Heart left ventricle (tissue), 13 donors: ENCODE measurements around the gene CPEB4.

Source experiments
- POLR2A ChIP-seq, 2 donors: fragments of 450-650 bp; IDR thresholded peaks; one replicate each; pipeline ENCODE4 v1.6.1; 2017; ENCODE audit warnings: antibody characterized with exemption in 2 of 2, mild to moderate bottlenecking in 2 of 2, moderate library complexity in 2 of 2
- TF ChIP-seq, protein P1 (sequence below), 12 donors: fragments of 200-600 bp; sonication (generic) in 4 of 12; IDR thresholded peaks; one replicate each; pipeline versions ENCODE4 v1.5.0 to v1.8.0; 2018 to 2022; ENCODE audit warnings: antibody characterized with exemption in 12 of 12, mild to moderate bottlenecking in 5 of 12
- donor health status: ischemic (EF 13 %, LVEDD 7.1; RV severe dilation, severe dysfunction).
- donor health status: DM: no; HTN: yes; CAD: no.
- donor health status: DM: no; HTN: no; CAD: no.
- donor health status: ischemic (EF 25% LVEDD 6.9; RV normal size, moderate dysfunction).
- donor health status: ischemic (EF 25% LVEDD 5.7; RV mildly dilated, moderate dysfunction).
- donor health status: ischemic (EF 35%, LVEDD 5.7; RV mildly dilated, moderate dysfunction).
- donor health status: nonischemic (EF 11% LVEDD 7.7; RV severe dilation, severe dysfunction).
- donor health status: DM: yes; HTN: yes; CAD: no.
- donor health status: PGD.
- donor health status: ischemic (EF 29% LVEDD 5.4; RV normal size, mild dysfunction).
- donor health status: nonischemic (EF 23%, LVEDD 6.1; RV moderate dilation, normal function).

DNA sequence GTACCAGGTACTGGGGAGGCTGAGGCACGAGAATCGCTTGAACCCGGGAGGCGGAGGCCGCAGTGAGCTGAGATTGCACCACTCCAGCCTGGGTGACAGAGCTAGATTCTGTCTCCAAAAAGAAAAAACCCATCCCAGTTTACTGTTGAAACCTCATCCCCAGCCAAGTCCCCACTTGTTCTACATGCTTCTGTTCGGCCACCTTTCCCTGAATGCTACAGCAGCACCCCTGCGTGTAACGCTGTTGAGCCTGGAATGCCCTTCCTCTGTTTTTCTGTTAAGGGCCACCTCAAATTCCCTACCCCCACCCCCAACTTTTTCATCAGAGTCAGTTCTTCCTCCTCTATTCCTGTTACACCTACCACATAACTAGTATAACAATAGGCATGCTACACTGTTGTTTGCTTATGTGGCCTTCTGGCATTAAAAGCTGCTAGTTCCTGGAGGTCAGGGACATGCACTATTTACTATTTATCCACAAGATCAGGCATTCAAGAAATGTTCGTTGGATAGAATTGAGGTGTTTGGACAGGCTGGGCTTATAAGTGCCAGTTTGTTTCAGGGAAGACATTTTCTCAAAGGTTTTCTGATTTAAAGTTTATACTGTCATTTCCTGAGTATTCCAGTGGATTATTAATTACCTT is 53.7 kb downstream of the CPEB4 start:
- TF ChIP-seq, protein P1, sequence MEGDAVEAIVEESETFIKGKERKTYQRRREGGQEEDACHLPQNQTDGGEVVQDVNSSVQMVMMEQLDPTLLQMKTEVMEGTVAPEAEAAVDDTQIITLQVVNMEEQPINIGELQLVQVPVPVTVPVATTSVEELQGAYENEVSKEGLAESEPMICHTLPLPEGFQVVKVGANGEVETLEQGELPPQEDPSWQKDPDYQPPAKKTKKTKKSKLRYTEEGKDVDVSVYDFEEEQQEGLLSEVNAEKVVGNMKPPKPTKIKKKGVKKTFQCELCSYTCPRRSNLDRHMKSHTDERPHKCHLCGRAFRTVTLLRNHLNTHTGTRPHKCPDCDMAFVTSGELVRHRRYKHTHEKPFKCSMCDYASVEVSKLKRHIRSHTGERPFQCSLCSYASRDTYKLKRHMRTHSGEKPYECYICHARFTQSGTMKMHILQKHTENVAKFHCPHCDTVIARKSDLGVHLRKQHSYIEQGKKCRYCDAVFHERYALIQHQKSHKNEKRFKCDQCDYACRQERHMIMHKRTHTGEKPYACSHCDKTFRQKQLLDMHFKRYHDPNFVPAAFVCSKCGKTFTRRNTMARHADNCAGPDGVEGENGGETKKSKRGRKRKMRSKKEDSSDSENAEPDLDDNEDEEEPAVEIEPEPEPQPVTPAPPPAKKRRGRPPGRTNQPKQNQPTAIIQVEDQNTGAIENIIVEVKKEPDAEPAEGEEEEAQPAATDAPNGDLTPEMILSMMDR (IDR thresholded peaks at IDR 0.05) = no peak
- TF ChIP-seq POLR2A (IDR thresholded peaks at IDR 0.05) = no peak
